Spleen (tissue), 7 donors: ENCODE data around the gene TSC1.

Experiments used
- POLR2A ChIP-seq, 3 donors: fragments of 450-650 bp; IDR thresholded peaks; one replicate each; pipeline ENCODE4 v1.5.1; 2017; ENCODE audit warnings: antibody characterized with exemption in 3 of 3, mild to moderate bottlenecking in 1 of 3
- POLR2AphosphoS5 ChIP-seq, 3 donors: sonication (generic); formaldehyde crosslinking; IDR thresholded peaks; one replicate each; pipeline ENCODE4 v1.5.1; 2017; ENCODE audit warnings: antibody characterized with exemption in 3 of 3
- TF ChIP-seq, protein P1 (sequence below), 11 experiments: fragments of 200-600 bp in 7 of 11; fragments of 450-650 bp in 4 of 11; sonication (generic) in 4 of 11; IDR thresholded peaks in 8 of 11; conservative IDR thresholded peaks in 3 of 11; 1 replicate in 7 of 11; 2 replicates in 4 of 11; pipeline versions ENCODE4 v1.4.0 to v1.8.0; 2016 to 2021; ENCODE audit warnings: antibody characterized with exemption in 11 of 11, inconsistent platforms in 4 of 11, mild to moderate bottlenecking in 1 of 11
- donor health status: DM: no; HTN: no; CAD: no; lungs with moderate emphysema.
- donor health status: DM: no; HTN: no; CAD: no.
- donor health status: DM: no; HTN: no; CAD: no.

DNA sequence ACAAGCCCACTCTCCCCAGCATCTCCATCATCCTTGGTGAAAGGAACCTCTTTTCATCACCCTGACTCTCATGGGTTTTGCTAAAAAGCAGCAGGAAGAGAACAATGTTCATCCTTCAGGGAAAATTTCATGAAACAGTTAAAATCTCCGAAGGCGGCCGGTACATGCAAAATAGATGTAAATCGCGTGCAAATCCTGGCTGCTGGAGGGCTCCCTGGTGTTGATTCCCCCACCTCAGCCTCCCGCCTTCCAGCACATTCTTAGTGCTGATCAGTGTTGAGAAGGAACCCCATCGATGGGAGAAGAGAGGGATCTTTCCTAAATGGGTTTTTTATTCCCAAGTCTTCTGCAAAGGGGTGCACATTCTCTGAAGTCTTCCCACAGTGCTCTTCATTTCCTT is 25.4 kb upstream of the TSC1 start:
- TF ChIP-seq POLR2A (IDR thresholded peaks at IDR 0.05) (no peak), POLR2AphosphoS5 (IDR thresholded peaks at IDR 0.05) (no peak)
- TF ChIP-seq, protein P1, sequence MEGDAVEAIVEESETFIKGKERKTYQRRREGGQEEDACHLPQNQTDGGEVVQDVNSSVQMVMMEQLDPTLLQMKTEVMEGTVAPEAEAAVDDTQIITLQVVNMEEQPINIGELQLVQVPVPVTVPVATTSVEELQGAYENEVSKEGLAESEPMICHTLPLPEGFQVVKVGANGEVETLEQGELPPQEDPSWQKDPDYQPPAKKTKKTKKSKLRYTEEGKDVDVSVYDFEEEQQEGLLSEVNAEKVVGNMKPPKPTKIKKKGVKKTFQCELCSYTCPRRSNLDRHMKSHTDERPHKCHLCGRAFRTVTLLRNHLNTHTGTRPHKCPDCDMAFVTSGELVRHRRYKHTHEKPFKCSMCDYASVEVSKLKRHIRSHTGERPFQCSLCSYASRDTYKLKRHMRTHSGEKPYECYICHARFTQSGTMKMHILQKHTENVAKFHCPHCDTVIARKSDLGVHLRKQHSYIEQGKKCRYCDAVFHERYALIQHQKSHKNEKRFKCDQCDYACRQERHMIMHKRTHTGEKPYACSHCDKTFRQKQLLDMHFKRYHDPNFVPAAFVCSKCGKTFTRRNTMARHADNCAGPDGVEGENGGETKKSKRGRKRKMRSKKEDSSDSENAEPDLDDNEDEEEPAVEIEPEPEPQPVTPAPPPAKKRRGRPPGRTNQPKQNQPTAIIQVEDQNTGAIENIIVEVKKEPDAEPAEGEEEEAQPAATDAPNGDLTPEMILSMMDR (IDR thresholded peaks at IDR 0.05 in 8 of 11, conservative IDR thresholded peaks at IDR 0.05 in 3 of 11) = no peak
